Measurements from ENCODE around the gene SH3RF3.

The SH3RF3 gene

GRCh38 chr2:109463891-109464290 lies 334.9 kb downstream of the SH3RF3 start:
- Histone ChIP-seq H3K36me3 (ENCODE audit: control insufficient read depth, insufficient read depth, low read length) (no peaks in the 10 kb centered on the region), H3K27me3 (replicated peaks; ENCODE audit: control insufficient read depth, insufficient read depth, low read length) (no peaks in the 10 kb centered on the region), H3K4me3 (replicated peaks; ENCODE audit: low read depth, low read length) (no peak overlapping the region)
- no peak for DNase-seq (ENCODE audit: extremely low read depth, insufficient read length)
- no peak for TF ChIP-seq CTCF (IDR thresholded peaks at IDR 0.05; ENCODE audit: insufficient read depth, low read length, poor library complexity, severe bottlenecking)

GRCh38 chr2:109466674-109467575 lies 337.9 kb downstream of the SH3RF3 start:
- no peaks in the 10 kb centered on the region for H3K36me3 ChIP-seq (ENCODE audit: control insufficient read depth, insufficient read depth, low read length)
- no peak overlapping the region for H3K4me3 ChIP-seq (replicated peaks; ENCODE audit: low read depth, low read length)
- no peaks in the 10 kb centered on the region for H3K27me3 ChIP-seq (replicated peaks; ENCODE audit: control insufficient read depth, insufficient read depth, low read length)
- no peak for TF ChIP-seq CTCF (IDR thresholded peaks at IDR 0.05; ENCODE audit: insufficient read depth, low read length, poor library complexity, severe bottlenecking)
- no peak for DNase-seq (ENCODE audit: extremely low read depth, insufficient read length)

GRCh38 chr2:109467701-109468100 lies 338.7 kb downstream of the SH3RF3 start:
- H3K36me3 ChIP-seq (ENCODE audit: control insufficient read depth, insufficient read depth, low read length), result no peaks in the 10 kb centered on the region
- H3K4me3 ChIP-seq (replicated peaks; ENCODE audit: low read depth, low read length), result no peak overlapping the region
- no peak for DNase-seq (ENCODE audit: extremely low read depth, insufficient read length)
- no peak for TF ChIP-seq CTCF (IDR thresholded peaks at IDR 0.05; ENCODE audit: insufficient read depth, low read length, poor library complexity, severe bottlenecking)
- no peaks in the 10 kb centered on the region for H3K27me3 ChIP-seq (replicated peaks; ENCODE audit: control insufficient read depth, insufficient read depth, low read length)

- Histone ChIP-seq H3K27me3 (replicated peaks; ENCODE audit: control insufficient read depth, insufficient read depth, low read length) (no peaks in the 10 kb centered on the region), H3K36me3 (ENCODE audit: control insufficient read depth, insufficient read depth, low read length) (no peaks in the 10 kb centered on the region), H3K4me3 (replicated peaks; ENCODE audit: low read depth, low read length) (no peak overlapping the region)
- DNase-seq (ENCODE audit: extremely low read depth, insufficient read length), result no peak
- no peak for TF ChIP-seq CTCF (IDR thresholded peaks at IDR 0.05; ENCODE audit: insufficient read depth, low read length, poor library complexity, severe bottlenecking)
These were observed 339.9 kb downstream of the SH3RF3 start for GRCh38 chr2:109468893-109469292.

- Histone ChIP-seq H3K27me3 (replicated peaks; ENCODE audit: control insufficient read depth, insufficient read depth, low read length) (no peaks in the 10 kb centered on the region), H3K4me3 (replicated peaks; ENCODE audit: low read depth, low read length) (no peak overlapping the region), H3K36me3 (ENCODE audit: control insufficient read depth, insufficient read depth, low read length) (no peaks in the 10 kb centered on the region)
- no peak for TF ChIP-seq CTCF (IDR thresholded peaks at IDR 0.05; ENCODE audit: insufficient read depth, low read length, poor library complexity, severe bottlenecking)
- no peak for DNase-seq (ENCODE audit: extremely low read depth, insufficient read length)
These were observed 342.7 kb downstream of the SH3RF3 start for GRCh38 chr2:109471658-109472057.
